ENCODE data around the gene MAP3K9.

The MAP3K9 gene

GRCh38 chr14:70782361-70782760 is 27.0 kb downstream of the MAP3K9 start:
- H3K9me3 Mint-ChIP-seq (ENCODE audit: low read depth): no peaks in the 10 kb centered on the region
- H3K4me1 Mint-ChIP-seq (ENCODE audit: low read depth): peaks cover 19% of the 10 kb centered on the region
- H3K4me3 Mint-ChIP-seq: no peak overlapping the region
- H3K36me3 Mint-ChIP-seq: peaks cover 11% of the 10 kb centered on the region
- H3K27me3 Mint-ChIP-seq: no peaks in the 10 kb centered on the region
- no peak overlapping the region for H3K27ac Mint-ChIP-seq

GRCh38 chr14:70780396-70781075 is 28.8 kb downstream of the MAP3K9 start:
- no peak overlapping the region for H3K4me3 Mint-ChIP-seq
- no peaks in the 10 kb centered on the region for H3K9me3 Mint-ChIP-seq (ENCODE audit: low read depth)
- H3K36me3 Mint-ChIP-seq: peaks cover 9% of the 10 kb centered on the region
- H3K27ac Mint-ChIP-seq: no peak overlapping the region
- H3K27me3 Mint-ChIP-seq: no peaks in the 10 kb centered on the region
- H3K4me1 Mint-ChIP-seq (ENCODE audit: low read depth): peaks cover 19% of the 10 kb centered on the region

- Mint-ChIP-seq H3K27me3 (no peaks in the 10 kb centered on the region), H3K4me1 (ENCODE audit: low read depth) (peaks cover 19% of the 10 kb centered on the region), H3K4me3 (no peak overlapping the region), H3K36me3 (peaks cover 6% of the 10 kb centered on the region), H3K9me3 (ENCODE audit: low read depth) (no peaks in the 10 kb centered on the region), H3K27ac (no peak overlapping the region)
Observed at GRCh38 chr14:70779667-70780066, 29.6 kb downstream of the MAP3K9 start.

GRCh38 chr14:70776197-70776596 is 33.1 kb downstream of the MAP3K9 start:
- Mint-ChIP-seq H3K4me3 (no peak overlapping the region), H3K9me3 (ENCODE audit: low read depth) (no peaks in the 10 kb centered on the region), H3K4me1 (ENCODE audit: low read depth) (peaks cover 8% of the 10 kb centered on the region), H3K27ac (no peak overlapping the region), H3K36me3 (peaks cover 2% of the 10 kb centered on the region), H3K27me3 (no peaks in the 10 kb centered on the region)

DNA sequence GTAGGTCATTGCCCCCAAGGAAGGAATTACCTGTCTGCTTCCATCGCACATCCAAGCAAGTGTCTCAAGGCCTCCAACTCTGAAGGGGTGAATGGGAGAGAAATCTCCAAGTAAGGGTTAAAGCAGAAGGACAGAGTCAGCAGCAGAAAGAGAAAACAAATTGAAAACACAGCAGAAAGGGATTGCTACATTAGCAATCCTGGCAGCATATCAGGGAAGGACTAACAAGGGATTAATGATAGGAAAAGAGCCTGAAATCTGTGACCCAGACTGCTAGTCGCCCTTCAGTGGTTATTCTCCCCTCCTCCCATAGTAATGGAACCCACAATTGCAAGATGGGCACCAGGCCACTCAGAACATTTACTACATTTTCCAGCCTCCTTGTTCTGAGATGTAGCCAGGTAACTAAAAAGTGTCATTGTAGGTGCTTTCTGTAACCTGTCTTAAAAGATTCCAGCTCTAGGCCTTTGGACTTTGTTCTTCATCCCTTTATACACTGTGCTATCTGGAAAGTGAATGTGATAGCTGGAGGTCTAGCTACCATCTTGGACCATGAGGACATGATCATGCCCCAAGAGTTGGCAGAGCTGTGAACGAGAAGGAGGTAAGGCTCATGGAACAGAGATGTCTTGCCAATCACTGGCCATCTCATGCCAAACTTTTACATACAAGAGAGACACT is 36.0 kb downstream of the MAP3K9 start:
- Mint-ChIP-seq H3K4me1 (ENCODE audit: low read depth) (no peaks in the 10 kb centered on the region), H3K9me3 (ENCODE audit: low read depth) (no peaks in the 10 kb centered on the region), H3K4me3 (no peak overlapping the region), H3K36me3 (peaks cover 5% of the 10 kb centered on the region), H3K27ac (no peak overlapping the region), H3K27me3 (no peaks in the 10 kb centered on the region)

DNA sequence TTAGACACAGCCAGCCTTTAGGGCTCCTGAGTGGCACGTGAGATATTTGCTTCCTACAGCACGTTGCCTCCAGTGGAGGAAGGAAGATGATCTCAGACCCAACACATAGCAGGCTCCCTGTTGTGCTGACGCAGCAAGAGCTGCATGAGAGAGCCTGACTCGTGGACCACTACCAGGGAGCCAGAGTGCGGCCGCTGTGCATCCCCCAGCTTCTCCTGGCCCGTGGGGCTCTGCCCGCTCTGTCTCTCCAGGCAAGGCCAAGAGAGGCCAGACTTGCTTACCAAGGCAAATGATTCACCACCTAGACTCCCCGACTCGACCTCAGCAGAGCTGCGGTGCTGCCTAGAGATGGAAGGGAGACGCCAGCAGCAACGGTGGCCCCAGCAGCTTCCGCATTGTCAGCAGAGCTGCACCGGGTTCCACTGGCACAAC is 37.5 kb downstream of the MAP3K9 start:
- Mint-ChIP-seq H3K27me3 (no peaks in the 10 kb centered on the region), H3K9me3 (ENCODE audit: low read depth) (no peaks in the 10 kb centered on the region), H3K4me1 (ENCODE audit: low read depth) (no peaks in the 10 kb centered on the region), H3K27ac (no peak overlapping the region), H3K36me3 (peaks cover 3% of the 10 kb centered on the region), H3K4me3 (no peak overlapping the region)

DNA sequence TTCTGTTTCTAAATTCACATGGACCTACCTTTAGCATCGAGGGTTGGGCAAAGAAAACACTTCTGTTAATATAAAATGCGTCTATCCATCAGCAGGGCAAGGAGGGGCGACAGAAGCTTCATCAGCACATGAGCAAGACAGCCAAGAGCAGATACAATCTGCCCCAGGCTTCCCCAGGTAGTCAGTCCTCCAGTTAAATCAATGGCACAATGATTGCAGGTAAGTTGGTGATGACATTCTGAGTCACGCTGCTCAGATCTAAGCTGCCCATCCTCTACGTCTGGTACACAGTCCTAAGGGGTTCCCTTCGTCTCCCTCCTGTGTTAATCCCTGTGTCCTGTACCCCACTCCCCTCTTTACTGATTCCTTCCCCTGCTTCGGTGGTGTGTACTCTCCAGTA is 38.8 kb downstream of the MAP3K9 start:
- no peaks in the 10 kb centered on the region for H3K4me1 Mint-ChIP-seq (ENCODE audit: low read depth)
- no peak overlapping the region for H3K27ac Mint-ChIP-seq
- H3K9me3 Mint-ChIP-seq (ENCODE audit: low read depth): no peaks in the 10 kb centered on the region
- H3K36me3 Mint-ChIP-seq: peaks cover 3% of the 10 kb centered on the region
- no peaks in the 10 kb centered on the region for H3K27me3 Mint-ChIP-seq
- H3K4me3 Mint-ChIP-seq: no peak overlapping the region

- H3K4me3 Mint-ChIP-seq: no peak overlapping the region
Observed at GRCh38 chr14:70759398-70759797, 49.9 kb downstream of the MAP3K9 start.

DNA sequence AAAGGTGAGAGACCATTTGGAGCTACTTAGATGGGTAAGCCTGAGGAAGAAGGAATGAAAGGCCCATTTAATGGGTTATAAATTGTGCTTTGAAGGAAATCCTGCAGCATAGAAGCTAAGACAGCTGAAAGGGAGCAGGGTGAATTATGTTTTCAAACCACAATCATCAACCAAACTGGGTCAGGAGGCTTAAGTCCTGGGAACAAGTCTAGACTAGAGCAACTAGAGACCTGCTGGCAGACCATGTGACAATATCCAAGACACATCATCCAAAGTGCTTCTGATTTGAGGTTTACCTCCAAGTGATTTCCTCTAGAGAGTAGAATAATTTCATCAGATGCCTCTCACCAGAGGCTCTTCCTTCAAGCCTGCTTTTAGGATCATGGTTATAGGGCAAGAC is 53.7 kb downstream of the MAP3K9 start:
- H3K9me3 Mint-ChIP-seq (ENCODE audit: low read depth): no peaks in the 10 kb centered on the region
- peaks cover 23% of the 10 kb centered on the region for H3K36me3 Mint-ChIP-seq
- H3K4me3 Mint-ChIP-seq: no peak overlapping the region
- no peak overlapping the region for H3K27ac Mint-ChIP-seq
- no peaks in the 10 kb centered on the region for H3K4me1 Mint-ChIP-seq (ENCODE audit: low read depth)
- no peaks in the 10 kb centered on the region for H3K27me3 Mint-ChIP-seq

More at GRCh38 chr14:70759398-70759797, 49.9 kb downstream of the MAP3K9 start:
- Mint-ChIP-seq H3K4me1 (ENCODE audit: low read depth) (no peaks in the 10 kb centered on the region), H3K9me3 (ENCODE audit: low read depth) (no peaks in the 10 kb centered on the region), H3K27me3 (no peaks in the 10 kb centered on the region), H3K36me3 (peaks cover 22% of the 10 kb centered on the region), H3K27ac (no peak overlapping the region)

GRCh38 chr14:70754991-70755390 is 54.3 kb downstream of the MAP3K9 start:
- Mint-ChIP-seq H3K4me1 (ENCODE audit: low read depth) (no peaks in the 10 kb centered on the region), H3K4me3 (no peak overlapping the region), H3K9me3 (ENCODE audit: low read depth) (no peaks in the 10 kb centered on the region), H3K27me3 (no peaks in the 10 kb centered on the region), H3K27ac (no peak overlapping the region), H3K36me3 (peaks cover 20% of the 10 kb centered on the region)

- Mint-ChIP-seq H3K4me1 (ENCODE audit: low read depth) (no peaks in the 10 kb centered on the region), H3K9me3 (ENCODE audit: low read depth) (no peaks in the 10 kb centered on the region), H3K4me3 (no peak overlapping the region), H3K36me3 (peaks cover 20% of the 10 kb centered on the region), H3K27me3 (no peaks in the 10 kb centered on the region), H3K27ac (no peak overlapping the region)
Observed at GRCh38 chr14:70753518-70753953, 55.8 kb downstream of the MAP3K9 start.

DNA sequence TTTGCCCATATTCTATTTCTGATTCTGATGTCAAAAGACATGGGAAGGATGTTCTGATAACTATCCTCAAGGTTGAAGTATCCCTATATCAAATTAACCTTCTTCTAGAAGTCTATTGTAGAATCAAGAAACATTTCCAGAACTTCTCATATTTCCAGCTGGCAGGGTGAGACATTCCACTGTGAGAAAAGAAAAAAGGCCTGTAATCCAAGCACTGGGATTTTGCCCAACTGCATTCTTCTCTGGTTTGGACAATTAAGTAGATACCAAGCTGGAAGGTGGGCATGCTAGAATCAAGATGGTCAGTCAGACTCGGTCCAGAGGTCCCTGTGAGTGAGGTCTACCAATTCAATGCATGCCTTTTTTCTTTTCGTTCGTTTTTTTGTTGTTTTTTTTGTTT is 60.9 kb downstream of the MAP3K9 start:
- Mint-ChIP-seq H3K27ac (no peak overlapping the region), H3K4me1 (ENCODE audit: low read depth) (no peaks in the 10 kb centered on the region), H3K4me3 (no peak overlapping the region), H3K36me3 (peaks cover 26% of the 10 kb centered on the region), H3K9me3 (ENCODE audit: low read depth) (no peaks in the 10 kb centered on the region), H3K27me3 (no peaks in the 10 kb centered on the region)

DNA sequence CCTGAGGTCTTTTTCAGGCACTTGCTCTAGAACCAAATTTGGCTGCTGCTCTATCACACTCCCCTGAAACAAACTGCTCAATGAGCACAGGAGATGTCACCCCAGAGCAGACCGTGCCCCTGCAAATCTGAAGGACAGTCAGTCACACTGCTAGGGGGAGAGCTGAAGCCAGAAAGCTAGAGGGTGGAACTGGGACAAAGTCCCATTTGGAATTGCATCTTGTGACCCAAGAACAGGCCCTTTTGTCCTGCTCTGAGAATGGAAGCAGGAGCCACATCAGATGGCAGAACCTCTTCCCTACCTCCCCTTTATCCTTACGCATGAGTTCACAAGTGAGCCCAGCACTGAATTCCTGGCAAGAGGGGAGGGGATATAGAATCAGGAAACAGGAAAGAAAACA is 64.7 kb downstream of the MAP3K9 start:
- H3K4me3 Mint-ChIP-seq: no peak overlapping the region
- H3K27me3 Mint-ChIP-seq: no peaks in the 10 kb centered on the region
- no peaks in the 10 kb centered on the region for H3K4me1 Mint-ChIP-seq (ENCODE audit: low read depth)
- peaks cover 20% of the 10 kb centered on the region for H3K36me3 Mint-ChIP-seq
- no peak overlapping the region for H3K27ac Mint-ChIP-seq
- H3K9me3 Mint-ChIP-seq (ENCODE audit: low read depth): no peaks in the 10 kb centered on the region

DNA sequence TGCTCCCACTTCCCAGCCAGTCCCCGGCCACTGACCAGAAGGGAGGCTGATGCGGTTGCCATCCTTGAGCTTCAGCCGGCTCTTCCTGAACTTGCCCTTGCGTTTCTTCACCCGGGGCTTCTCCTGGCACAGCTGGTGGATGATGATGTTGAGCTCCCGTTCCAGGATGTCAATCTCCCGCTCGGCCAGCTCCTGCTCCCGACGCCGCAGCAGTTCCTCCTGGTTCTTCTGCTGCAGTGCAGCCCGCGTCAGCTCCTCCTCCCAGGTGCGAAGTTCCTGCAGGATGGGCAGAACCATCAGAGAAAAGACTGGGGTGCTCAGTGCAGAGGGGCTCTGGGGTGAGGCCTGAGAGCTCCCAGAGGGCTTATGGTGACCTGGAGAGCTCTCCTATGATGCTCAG is 67.0 kb downstream of the MAP3K9 start:
- no peaks in the 10 kb centered on the region for H3K4me1 Mint-ChIP-seq (ENCODE audit: low read depth)
- peaks cover 23% of the 10 kb centered on the region for H3K36me3 Mint-ChIP-seq
- H3K9me3 Mint-ChIP-seq (ENCODE audit: low read depth): no peaks in the 10 kb centered on the region
- H3K27me3 Mint-ChIP-seq: no peaks in the 10 kb centered on the region
- no peak overlapping the region for H3K27ac Mint-ChIP-seq
- H3K4me3 Mint-ChIP-seq: no peak overlapping the region

DNA sequence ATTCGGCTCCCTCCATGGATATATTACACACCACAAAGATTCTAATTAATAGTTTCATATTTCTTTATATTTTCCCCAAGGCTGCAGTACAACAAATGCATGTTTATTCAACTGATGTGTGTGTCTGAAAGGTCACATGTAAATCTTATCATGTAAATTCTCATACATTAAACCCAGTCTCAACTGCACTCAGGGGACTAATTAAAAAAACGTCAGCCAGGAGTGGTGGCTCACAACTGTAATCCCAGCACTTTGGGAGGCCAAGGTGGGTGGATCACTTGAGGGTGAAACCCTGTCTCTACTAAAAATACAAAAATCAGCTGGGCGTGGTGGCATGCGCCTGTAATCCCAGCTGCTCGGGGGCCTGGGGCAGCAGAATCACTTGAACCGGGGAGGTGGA is 67.8 kb downstream of the MAP3K9 start:
- H3K27ac Mint-ChIP-seq: no peak overlapping the region
- H3K27me3 Mint-ChIP-seq: no peaks in the 10 kb centered on the region
- H3K4me3 Mint-ChIP-seq: no peak overlapping the region
- no peaks in the 10 kb centered on the region for H3K9me3 Mint-ChIP-seq (ENCODE audit: low read depth)
- H3K36me3 Mint-ChIP-seq: peaks cover 21% of the 10 kb centered on the region
- H3K4me1 Mint-ChIP-seq (ENCODE audit: low read depth): no peaks in the 10 kb centered on the region

GRCh38 chr14:70735043-70735442 is 74.3 kb downstream of the MAP3K9 start:
- H3K4me1 Mint-ChIP-seq (ENCODE audit: low read depth): no peaks in the 10 kb centered on the region
- peaks cover 29% of the 10 kb centered on the region for H3K36me3 Mint-ChIP-seq
- no peaks in the 10 kb centered on the region for H3K9me3 Mint-ChIP-seq (ENCODE audit: low read depth)
- H3K4me3 Mint-ChIP-seq: no peak overlapping the region
- H3K27me3 Mint-ChIP-seq: no peaks in the 10 kb centered on the region
- H3K27ac Mint-ChIP-seq: no peak overlapping the region
